Smooth muscle cell (in vitro differentiated cells): ENCODE results near the gene PPIL1. TPM values are rescaled to one million over a fixed set of nuclear protein-coding genes. Genes with fewer than 3 reads are reported as not detected.

Experiments used
- DNase-seq: peaks from one replicate; lab custom pipeline; 2025; ENCODE audit not compliant: unreplicated experiment; lab: John Stamatoyannopoulos, UW
- H2AFZ ChIP-seq: fragments of 200-600 bp; sonication (generic); 2 replicates; pipeline ENCODE4 v1.6.0; 2016; ENCODE audit warnings: antibody characterized with exemption, low read depth, mild to moderate bottlenecking
- H3F3A ChIP-seq: fragments of 200-600 bp; sonication (generic); 2 replicates; pipeline ENCODE4 v1.6.0; 2017; ENCODE audit warnings: antibody characterized with exemption, low read depth
- H3K27ac ChIP-seq: fragments of 200-600 bp; sonication (generic); 2 replicates; pipeline ENCODE4 v1.5.1; 2016; ENCODE audit warnings: low read depth, mild to moderate bottlenecking
- H3K27me3 ChIP-seq: fragments of 200-600 bp; sonication (generic); 2 replicates; pipeline ENCODE4 v1.6.1; 2016; ENCODE audit warnings: low read depth, mild to moderate bottlenecking
- H3K36me3 ChIP-seq: fragments of 200-600 bp; sonication (generic); 2 replicates; pipeline ENCODE4 v1.5.1; 2016; ENCODE audit warnings: low read depth
- H3K4me1 ChIP-seq: fragments of 200-600 bp; sonication (generic); 2 replicates; pipeline ENCODE4 v1.5.1; 2016; ENCODE audit warnings: low read depth
- H3K4me2 ChIP-seq: fragments of 200-600 bp; sonication (generic); 2 replicates; pipeline ENCODE4 v1.6.0; 2016; ENCODE audit warnings: mild to moderate bottlenecking
- H3K4me3 ChIP-seq: fragments of 200-600 bp; sonication (generic); 2 replicates; pipeline ENCODE4 v1.5.1; 2016; ENCODE audit warnings: mild to moderate bottlenecking
- H3K79me2 ChIP-seq: fragments of 200-600 bp; sonication (generic); 2 replicates; pipeline ENCODE4 v1.6.0; 2016; ENCODE audit warnings: low read depth, mild to moderate bottlenecking
- H3K9ac ChIP-seq: fragments of 200-600 bp; sonication (generic); 2 replicates; pipeline ENCODE4 v1.6.0; 2016; ENCODE audit warnings: low read depth
- H3K9me3 ChIP-seq: fragments of 200-600 bp; sonication (generic); replicated peaks from 2 replicates; pipeline ENCODE4 v1.5.1; 2016; ENCODE audit warnings: low read depth
- H4K20me1 ChIP-seq: fragments of 200-600 bp; sonication (generic); 2 replicates; pipeline ENCODE4 v1.6.0; 2016; ENCODE audit warnings: low read depth
- CTCF ChIP-seq: fragments of 200-600 bp; sonication (generic); IDR thresholded peaks from 2 replicates; pipeline ENCODE4 v1.5.1; 2017; ENCODE audit warnings: borderline replicate concordance, mild to moderate bottlenecking, antibody characterized with exemption; ENCODE audit not compliant: insufficient read depth, poor library complexity, severe bottlenecking
- WGBS: methylation state at CpG from one replicate; pipeline ENCODE4 v1.1.7; 2016; ENCODE audit warnings: low lambda C conversion rate; 5-methylcytosine and 5-hydroxymethylcytosine counted together
- polyA plus RNA-seq: library from polyadenylated mRNA; unstranded; fragments of >200 nt; fragmentation: Nextera tagmentation; extraction: Ambion mirVana; gene quantifications from 2 replicates; pipeline ENCODE4 v1.2.1, GENCODE V29; 2016
- total RNA-seq: library from RNA; depleted of rRNA; stranded (reverse); fragments of >200 nt; gene quantifications from 2 replicates; pipeline ENCODE4 v1.2.3, GENCODE V29; 2014

PPIL1 gene
- total and polyA plus RNA-seq, 2 experiments from 2014 or later = 45.4 to 49.3 TPM

- no peak for TF ChIP-seq CTCF
- 82% methylated on average over 3 of the region's 3 CpGs for WGBS
- Histone ChIP-seq H3K9ac (no peak overlapping the region), H3K9me3 (no peaks in the 10 kb centered on the region), H4K20me1 (no peaks in the 10 kb centered on the region), H2AFZ (no peak overlapping the region), H3K27me3 (peaks cover 37% of the 10 kb centered on the region), H3K79me2 (no peaks in the 10 kb centered on the region), H3K4me1 (peaks cover 15% of the 10 kb centered on the region), H3K4me3 (no peak overlapping the region), H3F3A (peaks cover 6% of the 10 kb centered on the region), H3K4me2 (no peak overlapping the region), H3K36me3 (no peaks in the 10 kb centered on the region), H3K27ac (no peak overlapping the region)
- no peak for DNase-seq
Observed at GRCh38 chr6:36836111-36837021, 38.2 kb downstream of the PPIL1 start.

- Histone ChIP-seq H3K4me2 (no peak overlapping the region), H4K20me1 (no peaks in the 10 kb centered on the region), H3K9ac (no peak overlapping the region), H3K36me3 (no peaks in the 10 kb centered on the region), H3K9me3 (no peaks in the 10 kb centered on the region), H3F3A (peaks cover 3% of the 10 kb centered on the region), H3K27ac (no peak overlapping the region), H3K4me3 (no peak overlapping the region), H3K4me1 (peaks cover 5% of the 10 kb centered on the region), H3K27me3 (peaks cover 37% of the 10 kb centered on the region), H2AFZ (no peak overlapping the region), H3K79me2 (no peaks in the 10 kb centered on the region)
- WGBS = 38% methylated on average over 17 of the region's 17 CpGs
- TF ChIP-seq CTCF = no peak
- DNase-seq = no peak
Observed at GRCh38 chr6:36834576-36835341, 39.8 kb downstream of the PPIL1 start.

- 96% methylated on average over 7 of the region's 7 CpGs for WGBS
- no peak overlapping the region for H2AFZ ChIP-seq
- H3K4me1 ChIP-seq = no peaks in the 10 kb centered on the region
- no peak overlapping the region for H3K27ac ChIP-seq
- H3K9me3 ChIP-seq = no peaks in the 10 kb centered on the region
- peaks cover 25% of the 10 kb centered on the region for H3K27me3 ChIP-seq
- no peak for DNase-seq
- H3K79me2 ChIP-seq = no peaks in the 10 kb centered on the region
- no peak overlapping the region for H3K4me2 ChIP-seq
- TF ChIP-seq CTCF = no peak
- peaks cover 3% of the 10 kb centered on the region for H3F3A ChIP-seq
- no peak overlapping the region for H3K4me3 ChIP-seq
- H3K36me3 ChIP-seq = no peaks in the 10 kb centered on the region
- H3K9ac ChIP-seq = no peak overlapping the region
- no peaks in the 10 kb centered on the region for H4K20me1 ChIP-seq
Observed at GRCh38 chr6:36833182-36833789, 41.3 kb downstream of the PPIL1 start.
